ENCODE data around the gene ILRUN.
"Not testable (repeated sequence)": the region's sequence is repeated elsewhere in the genome, so short reads cannot be mapped to it uniquely, and the experiment has no call there.

The ILRUN gene

GRCh38 chr6:34696739-34697543 is at the start of gene ILRUN:
Gene ILRUN, minus strand, starts transcription at chr6:34696767. Its CDS starts 164 bp downstream, at chr6:34696603.
- peak; percentile 95 for DNase-seq (ENCODE audit: low spot score)

DNA sequence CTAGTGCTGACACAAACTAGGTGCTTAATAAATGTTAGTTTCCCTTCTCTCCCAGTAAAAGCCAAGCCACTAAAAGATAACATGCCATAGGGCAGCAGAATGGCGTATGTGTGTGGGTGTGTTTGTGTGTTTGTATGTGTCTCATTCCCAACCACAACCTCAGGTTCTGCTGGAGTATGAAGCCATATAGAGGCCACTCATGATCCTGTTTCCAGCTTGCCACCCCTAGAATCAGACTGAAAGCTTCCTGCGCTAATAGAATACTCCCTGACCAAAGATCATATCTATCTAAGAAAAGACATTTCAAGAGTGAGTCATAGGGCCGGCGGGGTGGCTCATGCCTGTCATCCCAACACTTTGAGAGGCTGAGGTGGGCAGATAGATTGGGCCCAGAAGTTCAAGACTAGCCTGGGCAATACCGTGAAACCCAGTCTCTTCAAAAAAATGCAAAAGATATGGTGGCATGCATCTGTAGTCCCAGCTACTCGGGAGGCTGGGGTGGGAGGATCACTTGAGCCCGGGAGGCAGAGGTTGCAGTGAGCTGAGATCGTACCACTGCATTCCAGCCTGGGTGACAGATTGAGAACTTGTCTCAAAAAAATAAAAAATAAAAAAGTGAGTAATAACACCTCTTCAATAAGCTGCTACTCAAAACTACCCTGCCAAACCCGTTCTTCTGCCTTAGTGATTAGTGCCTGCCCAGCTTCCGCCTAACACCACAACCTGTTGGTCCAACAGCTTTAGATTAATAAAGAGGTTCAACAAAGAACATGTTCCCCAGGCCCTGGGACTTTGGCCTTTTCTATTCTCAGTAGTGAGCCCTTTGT is 48.9 kb upstream of the ILRUN start:
- DNase-seq (ENCODE audit: low spot score): peak; percentile 36

DNA sequence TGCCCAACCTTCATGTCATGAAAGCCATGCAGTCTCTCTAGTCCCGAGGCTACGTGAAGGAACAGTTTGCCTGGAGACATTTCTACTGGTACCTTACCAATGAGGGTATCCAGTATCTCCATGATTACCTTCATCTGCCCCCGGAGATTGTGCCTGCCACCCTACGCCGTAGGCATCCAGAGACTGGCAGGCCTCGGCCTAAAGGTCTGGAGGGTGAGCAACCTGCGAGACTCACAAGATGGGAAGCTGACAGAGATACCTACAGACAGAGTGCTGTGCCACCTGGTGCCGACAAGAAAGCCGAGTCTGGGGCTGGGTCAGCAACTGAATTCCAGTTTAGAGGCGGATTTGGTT is 47.7 kb upstream of the ILRUN start:
- DNase-seq (ENCODE audit: low spot score): not testable (repeated sequence)

- DNase-seq (ENCODE audit: low spot score): no peak
Observed at GRCh38 chr6:34743625-34744293, 47.2 kb upstream of the ILRUN start.

DNA sequence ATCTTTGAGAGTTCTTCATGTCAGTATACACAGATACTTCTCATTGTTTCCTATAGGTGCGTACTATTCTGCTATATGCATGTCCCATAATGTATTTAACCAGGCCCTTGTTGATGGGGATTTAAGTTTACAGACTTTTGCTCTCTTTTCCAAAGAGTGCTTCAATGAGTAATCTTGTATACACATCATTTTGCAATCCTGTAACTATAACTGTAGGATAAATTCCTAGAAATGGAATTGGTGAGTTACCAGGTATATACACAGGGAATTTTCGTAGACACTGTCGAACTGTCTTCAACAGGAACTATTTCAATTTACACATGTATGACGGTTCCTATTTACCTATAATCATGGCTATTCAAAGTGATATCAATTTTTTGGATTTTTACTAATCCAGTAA is 45.5 kb upstream of the ILRUN start:
- DNase-seq (ENCODE audit: low spot score): no peak

DNA sequence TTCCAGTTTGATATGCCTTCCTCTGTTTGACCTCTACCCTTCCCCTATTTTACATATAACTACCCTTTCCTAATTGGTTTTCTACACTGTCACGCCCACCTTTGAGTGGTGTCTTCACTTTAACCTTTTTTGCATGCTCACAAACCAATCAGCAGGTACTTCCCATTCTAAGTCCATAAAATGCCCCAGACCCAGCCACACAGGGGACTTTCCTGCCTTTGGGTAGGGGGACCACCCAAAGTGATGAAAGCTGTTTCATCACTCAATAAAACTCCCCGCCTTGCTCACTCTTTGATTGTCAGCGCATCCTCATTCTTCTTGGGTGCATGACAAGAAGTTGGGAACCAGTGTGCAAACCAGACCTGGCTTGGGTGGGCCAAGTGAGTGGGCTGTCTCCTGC is 40.3 kb upstream of the ILRUN start:
- DNase-seq (ENCODE audit: low spot score): no peak

- DNase-seq (ENCODE audit: low spot score): no peak
Observed at GRCh38 chr6:34731393-34732060, 35.0 kb upstream of the ILRUN start.

DNA sequence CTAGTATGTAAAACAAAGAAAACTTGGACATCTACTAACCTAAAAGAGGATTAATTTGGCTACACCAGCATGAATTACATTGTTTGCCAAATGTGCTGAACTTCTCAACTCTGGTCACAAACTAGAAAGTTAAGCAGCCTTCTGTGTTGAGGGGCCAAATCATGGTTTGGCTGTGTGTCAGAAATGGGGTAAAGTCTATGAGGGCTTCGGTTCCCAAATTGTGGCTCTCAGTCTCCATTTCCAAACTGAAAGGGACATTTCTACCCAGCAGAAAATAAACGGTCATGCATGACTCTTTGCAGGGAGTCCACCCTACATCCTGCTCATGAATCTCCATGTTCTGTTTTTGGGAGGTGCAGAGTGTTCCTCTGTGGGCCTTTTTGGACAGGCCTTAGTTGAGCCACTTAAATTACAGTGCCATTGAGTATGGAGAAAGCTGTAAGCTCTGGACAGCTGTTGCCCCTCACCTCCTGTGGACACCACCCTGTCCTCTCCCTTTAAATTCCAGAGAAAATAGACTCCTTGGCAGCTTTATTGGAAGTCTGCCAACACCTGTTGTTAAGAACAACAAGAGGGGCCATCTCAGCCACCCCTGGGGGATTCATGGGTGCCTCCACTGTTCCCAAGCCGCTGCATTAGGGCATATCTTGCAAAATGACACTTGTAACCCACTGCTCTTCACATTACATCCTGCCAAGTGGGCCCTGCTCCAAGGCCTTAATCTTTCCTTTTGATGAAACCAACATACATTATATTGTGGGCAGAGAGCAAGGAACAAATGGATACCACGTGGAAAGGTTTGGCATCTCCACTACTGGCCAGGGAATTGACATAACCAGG is 33.3 kb upstream of the ILRUN start:
- DNase-seq (ENCODE audit: low spot score): no peak

DNA sequence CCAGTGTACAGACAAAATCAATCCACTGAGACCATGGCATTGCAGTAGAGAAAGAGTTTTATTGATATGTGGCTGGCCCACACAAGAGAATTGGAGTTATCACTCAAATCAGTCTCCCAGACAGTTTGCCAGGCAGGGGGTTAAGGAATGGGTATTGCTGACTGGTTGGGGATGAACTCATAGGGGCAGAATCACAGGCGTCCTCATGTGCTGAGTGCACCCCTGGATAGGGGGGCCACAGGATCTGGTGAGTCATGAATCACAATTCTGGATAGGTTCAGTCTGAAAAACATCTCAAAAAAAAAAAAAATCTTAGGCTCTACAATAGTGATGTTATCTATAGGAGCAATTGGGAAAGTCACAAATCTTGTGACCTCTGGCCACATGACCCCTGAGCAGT is 29.5 kb upstream of the ILRUN start:
- DNase-seq (ENCODE audit: low spot score): no peak

- no peak for DNase-seq (ENCODE audit: low spot score)
Observed at GRCh38 chr6:34723203-34723602, 26.6 kb upstream of the ILRUN start.

DNA sequence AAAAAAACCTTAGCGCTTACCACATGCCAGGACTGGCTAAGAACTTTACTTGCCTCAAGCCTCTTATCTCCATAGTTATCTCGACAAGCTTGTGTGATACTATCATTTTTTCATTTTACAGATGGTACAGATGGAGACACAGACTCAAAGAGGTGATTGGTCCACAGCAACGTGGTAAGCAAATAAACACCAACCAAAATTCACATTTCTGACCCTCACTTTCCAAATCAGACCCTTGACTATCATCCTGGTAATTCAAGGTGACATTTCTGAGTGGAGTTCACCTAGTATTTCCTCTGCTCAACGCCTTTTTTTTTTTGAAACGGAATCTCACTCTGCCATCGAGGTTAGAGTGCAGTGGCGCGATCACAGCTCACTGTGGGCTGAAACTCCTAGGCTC is 25.9 kb upstream of the ILRUN start:
- DNase-seq (ENCODE audit: low spot score): no peak

GRCh38 chr6:34720160-34720559 is 23.6 kb upstream of the ILRUN start:
- not testable (repeated sequence) for DNase-seq (ENCODE audit: low spot score)

GRCh38 chr6:34719646-34720045 is 23.1 kb upstream of the ILRUN start:
- DNase-seq (ENCODE audit: low spot score): not testable (repeated sequence)

DNA sequence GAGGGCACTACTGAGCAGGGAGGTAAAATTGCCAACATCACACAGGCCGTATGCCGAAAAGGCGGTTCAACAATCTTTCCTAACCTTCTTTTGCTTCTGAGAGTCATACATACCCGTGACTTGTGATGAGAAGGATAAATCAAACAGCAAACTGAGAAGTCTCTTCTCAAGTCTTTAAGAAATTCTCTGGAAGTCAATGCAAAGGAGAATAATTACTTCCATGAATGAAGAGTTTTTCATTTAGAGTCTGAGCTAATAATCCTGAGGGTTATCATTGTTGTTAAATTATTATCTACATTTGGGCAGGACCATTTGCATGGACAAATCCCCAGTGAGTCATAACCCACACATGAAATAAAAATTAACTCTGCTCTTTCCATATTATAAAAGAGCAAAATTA is 22.4 kb upstream of the ILRUN start:
- DNase-seq (ENCODE audit: low spot score): no peak

- no peak for DNase-seq (ENCODE audit: low spot score)
Observed at GRCh38 chr6:34717466-34717865, 20.9 kb upstream of the ILRUN start.

DNA sequence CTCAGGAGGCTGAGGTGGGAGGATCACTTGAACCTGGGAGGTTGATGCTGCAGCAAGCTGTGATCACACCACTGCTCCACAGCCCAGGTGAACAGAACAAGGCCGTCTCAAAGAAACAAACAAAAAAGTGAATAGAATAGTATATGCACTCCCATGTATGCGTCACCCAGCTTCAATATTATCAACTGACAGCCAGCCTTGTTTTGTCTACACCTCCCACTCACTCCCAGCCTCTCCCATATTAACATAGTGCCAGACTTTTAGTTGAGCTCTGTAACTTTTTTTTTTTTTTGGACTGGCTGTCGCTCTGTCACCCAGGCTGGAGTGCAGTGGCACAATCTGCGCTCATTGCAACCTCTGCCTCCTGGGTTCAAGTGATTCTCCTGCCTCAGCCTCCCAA is 18.1 kb upstream of the ILRUN start:
- no peak for DNase-seq (ENCODE audit: low spot score)

DNA sequence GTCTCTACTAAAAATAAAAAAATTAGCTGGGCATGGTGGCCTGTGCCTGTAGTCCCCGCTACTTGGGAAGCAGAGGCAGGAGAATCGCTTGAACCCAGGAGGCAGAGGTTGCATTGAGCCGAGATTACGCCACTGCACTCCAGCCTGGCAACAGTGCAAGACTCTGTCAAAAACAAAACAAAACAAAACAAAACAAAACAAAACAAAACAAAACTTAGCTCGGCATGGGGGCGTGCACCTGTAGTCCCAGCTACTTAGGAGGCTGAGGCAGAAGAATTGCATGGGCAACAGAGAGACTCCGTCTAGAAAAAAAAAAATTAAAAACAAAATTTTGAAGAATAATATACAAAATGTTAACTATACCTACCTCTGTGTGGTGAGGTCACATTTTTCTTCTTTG is 16.3 kb upstream of the ILRUN start:
- not testable (repeated sequence) for DNase-seq (ENCODE audit: low spot score)

DNA sequence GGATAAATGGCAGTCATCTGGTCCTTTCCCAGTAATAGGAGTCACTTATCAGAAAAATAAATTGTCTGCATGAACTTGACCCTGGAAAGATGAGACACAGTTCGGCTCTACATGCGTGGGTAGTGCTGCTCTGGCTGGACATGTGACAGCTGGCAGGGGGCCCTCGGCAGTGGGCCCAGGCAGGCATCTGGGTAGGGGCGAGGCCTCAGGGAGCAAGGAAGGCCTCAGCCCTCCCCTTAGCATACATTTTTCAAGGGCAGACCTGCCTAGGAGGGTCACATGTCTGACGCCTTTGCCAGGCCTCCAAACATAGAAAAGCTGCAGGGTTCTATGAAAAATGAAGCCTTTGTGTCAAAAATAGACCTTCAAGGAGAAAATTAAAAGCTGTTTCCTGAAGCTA is 12.8 kb upstream of the ILRUN start:
- no peak for DNase-seq (ENCODE audit: low spot score)

GRCh38 chr6:34705241-34705640 is 8.7 kb upstream of the ILRUN start:
- DNase-seq (ENCODE audit: low spot score): no peak

- no peak for DNase-seq (ENCODE audit: low spot score)
Observed at GRCh38 chr6:34701199-34701598, 4.6 kb upstream of the ILRUN start.

DNA sequence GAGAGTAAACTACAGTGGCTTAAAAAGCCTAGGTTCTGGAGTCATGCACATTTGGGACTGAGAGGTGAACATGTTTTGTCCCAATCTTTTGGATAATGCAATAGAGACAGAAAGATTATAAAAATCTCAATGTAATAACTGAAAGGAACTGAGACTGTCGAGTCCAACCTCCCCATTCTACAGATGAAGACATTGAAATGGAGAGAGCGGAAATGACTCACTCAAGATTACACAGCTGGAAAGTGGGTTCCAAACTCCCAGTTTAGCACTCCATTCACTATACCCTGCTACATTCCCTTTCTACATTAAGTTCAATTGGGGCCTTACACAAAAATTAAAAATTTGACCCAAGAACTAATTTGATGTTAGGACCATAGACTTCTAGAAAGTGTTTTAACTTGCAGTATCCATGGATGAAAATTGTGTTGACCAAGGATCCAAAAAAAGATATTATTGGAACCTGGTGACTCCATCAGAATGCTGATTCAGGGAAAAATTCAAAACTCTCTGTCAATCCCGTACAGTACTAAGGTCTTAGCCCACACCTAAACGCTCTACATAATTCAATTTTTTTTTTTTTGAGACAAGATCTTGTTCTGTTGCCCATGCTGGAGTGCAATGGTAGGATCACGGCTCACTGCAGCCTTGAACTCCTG is 1.5 kb upstream of the ILRUN start:
- DNase-seq (ENCODE audit: low spot score): no peak
